VCaP (cell line): ENCODE data around the gene ZBTB42.

ENCODE experiments used
- H3K27ac ChIP-seq: fragments of 450-650 bp; 2 replicates; pipeline ENCODE4 v1.5.1; 2017
- CTCF ChIP-seq: fragments of 450-650 bp; conservative IDR thresholded peaks from 2 replicates; pipeline ENCODE4 v1.5.1; 2017; ENCODE audit warnings: mild to moderate bottlenecking, moderate library complexity

The ZBTB42 gene

GRCh38 chr14:104755621-104756020 is 45.3 kb upstream of the ZBTB42 start:
- TF ChIP-seq CTCF, result no peak
- H3K27ac ChIP-seq, result no peak overlapping the region

- TF ChIP-seq CTCF, result no peak
- H3K27ac ChIP-seq, result no peak overlapping the region
These were observed 44.2 kb upstream of the ZBTB42 start for GRCh38 chr14:104756477-104757237.

DNA sequence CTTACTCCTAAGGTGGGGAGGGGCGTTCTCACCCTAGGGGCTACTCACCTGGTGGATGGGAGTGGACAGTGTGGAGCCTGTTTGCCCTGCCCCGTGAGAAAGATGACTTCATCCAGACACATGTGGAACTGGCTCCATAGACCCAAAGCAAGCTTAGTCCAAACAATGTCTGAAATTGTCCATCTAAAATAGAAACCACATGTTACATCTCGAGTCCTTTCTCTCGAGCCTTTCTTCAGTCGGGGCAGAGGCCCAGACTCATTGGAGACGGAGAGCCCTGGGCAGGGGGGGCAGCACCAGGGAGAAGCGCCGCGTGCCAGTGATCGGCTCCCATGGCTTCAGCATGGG is 43.7 kb upstream of the ZBTB42 start:
- no peak for TF ChIP-seq CTCF
- no peak overlapping the region for H3K27ac ChIP-seq

DNA sequence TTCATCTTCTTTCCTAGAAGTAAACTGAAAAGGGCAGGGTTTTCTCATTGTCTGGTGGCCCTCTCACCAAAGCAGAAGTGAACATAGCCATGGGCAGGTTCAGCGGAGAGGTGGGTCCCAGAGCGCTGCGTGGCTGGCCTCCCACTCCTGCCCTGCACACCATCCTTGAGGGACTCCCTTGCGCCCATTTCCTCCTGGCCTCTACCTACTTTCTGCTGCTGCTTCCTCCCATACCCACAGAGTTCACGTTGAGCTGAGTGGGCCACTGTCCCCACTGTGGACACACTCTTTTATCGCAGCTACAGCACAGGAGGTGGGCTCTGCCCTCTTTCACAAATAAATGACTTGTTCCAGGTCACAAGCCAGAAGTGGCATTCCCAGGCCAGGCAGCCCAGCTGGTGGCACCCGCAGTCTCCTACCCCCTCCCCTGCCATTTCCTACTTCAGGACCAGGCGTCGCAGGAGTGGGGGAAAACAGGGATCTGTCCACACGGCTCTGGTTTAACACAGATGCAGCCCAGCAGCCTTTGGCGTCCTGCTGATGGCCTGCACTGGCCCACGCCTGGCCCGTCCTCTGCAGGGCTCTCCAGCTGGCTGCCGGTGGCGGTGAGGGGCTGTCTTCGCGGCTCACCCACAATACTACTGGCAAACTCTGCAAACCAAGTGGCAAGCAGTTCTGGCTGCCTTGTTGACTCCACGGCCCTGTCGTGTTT is 43.1 kb upstream of the ZBTB42 start:
- TF ChIP-seq CTCF, result no peak
- H3K27ac ChIP-seq, result no peak overlapping the region

GRCh38 chr14:104758981-104759969 is 41.6 kb upstream of the ZBTB42 start:
- TF ChIP-seq CTCF, result no peak

DNA sequence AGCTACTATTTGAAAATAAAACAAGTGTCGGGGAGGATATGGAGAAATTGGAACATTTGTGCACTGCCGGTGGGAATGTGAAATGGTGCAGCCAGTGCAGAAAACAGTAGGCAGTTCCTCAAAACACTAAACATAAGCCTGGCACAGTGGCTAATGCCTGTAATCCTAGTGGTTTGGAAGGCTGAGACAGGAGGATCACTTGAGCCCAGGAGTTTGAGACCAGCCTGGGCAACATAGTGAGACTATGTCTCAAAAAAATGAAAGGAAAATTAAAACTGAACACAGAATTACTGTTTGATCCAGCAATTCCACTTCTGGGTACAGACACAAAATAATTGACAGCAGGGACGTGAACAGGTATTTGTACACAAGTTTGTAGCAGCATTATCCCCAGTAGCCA is 35.4 kb upstream of the ZBTB42 start:
- H3K27ac ChIP-seq, result no peak overlapping the region
- TF ChIP-seq CTCF, result no peak

More at GRCh38 chr14:104758981-104759969, 41.6 kb upstream of the ZBTB42 start:
- H3K27ac ChIP-seq, result no peak overlapping the region
